ENCODE results near the gene ATRNL1. TPM values are rescaled to one million over a fixed set of nuclear protein-coding genes. Genes with fewer than 3 reads are reported as not detected.

The ATRNL1 gene
- total RNA-seq, 1 experiment from 2014 or later, result not detected

GRCh38 chr10:115914475-115914874 lies 821.3 kb downstream of the ATRNL1 start:
- no peak overlapping the region for H3K4me3 ChIP-seq (ENCODE audit: low read length)
- intact Hi-C loops (cut with micrococcal nuclease), result no loop called here
- no peaks in the 10 kb centered on the region for H3K79me2 ChIP-seq (ENCODE audit: low read length)
- H4K20me1 ChIP-seq (ENCODE audit: low read length), result no peaks in the 10 kb centered on the region
- no peak for ATAC-seq
- H3K27me3 ChIP-seq (ENCODE audit: low read length), result no peaks in the 10 kb centered on the region
- no peak overlapping the region for H3K4me2 ChIP-seq (ENCODE audit: low read length)
- no peak for TF ChIP-seq EZH2phosphoT487 (IDR thresholded peaks at IDR 0.05; ENCODE audit: borderline replicate concordance, low read length)
- no peak for TF ChIP-seq EZH2 (IDR thresholded peaks at IDR 0.05; ENCODE audit: low read length, unreplicated experiment)
- TF ChIP-seq CTCF (conservative IDR thresholded peaks at IDR 0.05; ENCODE audit: low read depth, low read length), result no peak
- no peaks in the 10 kb centered on the region for H3K9me2 ChIP-seq (replicated peaks; ENCODE audit: low read length)
- no peak overlapping the region for H2AFZ ChIP-seq (ENCODE audit: low read length)
- H3K36me3 ChIP-seq (ENCODE audit: low read depth, low read length), result no peaks in the 10 kb centered on the region
- no peaks in the 10 kb centered on the region for H3F3A ChIP-seq (ENCODE audit: low read length, unreplicated experiment)
- no peak overlapping the region for H3K27ac ChIP-seq (ENCODE audit: low read length)
- no peak for DNase-seq
- no peaks in the 10 kb centered on the region for H3K9me3 ChIP-seq (ENCODE audit: low read length)
- ChIA-PET CTCF (no interaction called here), POLR2A (ENCODE audit: unreplicated experiment) (no interaction called here)
- H3K9ac ChIP-seq (ENCODE audit: low read length), result no peak overlapping the region
- no TSS peak for BruUV-seq (replicated peaks)
- H3K4me1 ChIP-seq (ENCODE audit: insufficient read depth, low read length), result no peaks in the 10 kb centered on the region

GRCh38 chr10:115915429-115915828 lies 822.3 kb downstream of the ATRNL1 start:
- Histone ChIP-seq H3K36me3 (ENCODE audit: low read depth, low read length) (no peaks in the 10 kb centered on the region), H3K4me3 (ENCODE audit: low read length) (no peak overlapping the region), H3F3A (ENCODE audit: low read length, unreplicated experiment) (no peaks in the 10 kb centered on the region), H3K9me3 (ENCODE audit: low read length) (no peaks in the 10 kb centered on the region), H3K9ac (ENCODE audit: low read length) (no peak overlapping the region), H3K27ac (ENCODE audit: low read length) (no peak overlapping the region), H3K27me3 (ENCODE audit: low read length) (no peaks in the 10 kb centered on the region), H3K9me2 (replicated peaks; ENCODE audit: low read length) (no peaks in the 10 kb centered on the region), H2AFZ (ENCODE audit: low read length) (no peak overlapping the region), H3K4me2 (ENCODE audit: low read length) (no peak overlapping the region), H4K20me1 (ENCODE audit: low read length) (no peaks in the 10 kb centered on the region), H3K4me1 (ENCODE audit: insufficient read depth, low read length) (no peaks in the 10 kb centered on the region), H3K79me2 (ENCODE audit: low read length) (no peaks in the 10 kb centered on the region)
- DNase-seq (no peak), ATAC-seq (no peak)
- TF ChIP-seq EZH2 (IDR thresholded peaks at IDR 0.05; ENCODE audit: low read length, unreplicated experiment) (no peak), CTCF (conservative IDR thresholded peaks at IDR 0.05; ENCODE audit: low read depth, low read length) (no peak), EZH2phosphoT487 (IDR thresholded peaks at IDR 0.05; ENCODE audit: borderline replicate concordance, low read length) (no peak)
- BruUV-seq (replicated peaks), result no TSS peak
- ChIA-PET POLR2A (ENCODE audit: unreplicated experiment) (no interaction called here), CTCF (no interaction called here)
- intact Hi-C loops (cut with micrococcal nuclease), result no loop called here

- POLR2A ChIA-PET (ENCODE audit: unreplicated experiment), result no interaction called here
These were observed 825.6 kb downstream of the ATRNL1 start for GRCh38 chr10:115918812-115919211.

More at GRCh38 chr10:115918812-115919211, 825.6 kb downstream of the ATRNL1 start:
- Histone ChIP-seq H3K27me3 (ENCODE audit: low read length) (no peaks in the 10 kb centered on the region), H3K79me2 (ENCODE audit: low read length) (no peaks in the 10 kb centered on the region), H3F3A (ENCODE audit: low read length, unreplicated experiment) (no peaks in the 10 kb centered on the region), H3K9me2 (replicated peaks; ENCODE audit: low read length) (no peaks in the 10 kb centered on the region), H3K4me2 (ENCODE audit: low read length) (no peak overlapping the region), H3K36me3 (ENCODE audit: low read depth, low read length) (no peaks in the 10 kb centered on the region), H3K4me3 (ENCODE audit: low read length) (no peak overlapping the region), H3K9ac (ENCODE audit: low read length) (no peak overlapping the region), H4K20me1 (ENCODE audit: low read length) (no peaks in the 10 kb centered on the region), H2AFZ (ENCODE audit: low read length) (no peak overlapping the region), H3K9me3 (ENCODE audit: low read length) (no peaks in the 10 kb centered on the region), H3K4me1 (ENCODE audit: insufficient read depth, low read length) (no peaks in the 10 kb centered on the region), H3K27ac (ENCODE audit: low read length) (no peak overlapping the region)
- TF ChIP-seq EZH2phosphoT487 (IDR thresholded peaks at IDR 0.05; ENCODE audit: borderline replicate concordance, low read length) (no peak), EZH2 (IDR thresholded peaks at IDR 0.05; ENCODE audit: low read length, unreplicated experiment) (no peak), CTCF (conservative IDR thresholded peaks at IDR 0.05; ENCODE audit: low read depth, low read length) (no peak)
- DNase-seq (no peak), ATAC-seq (no peak)
- BruUV-seq (replicated peaks), result no TSS peak
- CTCF ChIA-PET, result no interaction called here
- intact Hi-C loops (cut with micrococcal nuclease), result no loop called here
